HG02840 (cell line): ENCODE data around the gene LYL1.
A peak's percentile ranks its signal among the peaks of the same experiment; 100 is the strongest.

ENCODE experiments used
- ATAC-seq: cut with Tn5 transposase; IDR thresholded peaks from one replicate; pipeline ENCODE4 v1.9.1; 2021; ENCODE audit warnings: mild to moderate bottlenecking, moderate library complexity, moderate number of reproducible peaks; ENCODE audit not compliant: unreplicated experiment, low FRiP score

Gene LYL1

DNA sequence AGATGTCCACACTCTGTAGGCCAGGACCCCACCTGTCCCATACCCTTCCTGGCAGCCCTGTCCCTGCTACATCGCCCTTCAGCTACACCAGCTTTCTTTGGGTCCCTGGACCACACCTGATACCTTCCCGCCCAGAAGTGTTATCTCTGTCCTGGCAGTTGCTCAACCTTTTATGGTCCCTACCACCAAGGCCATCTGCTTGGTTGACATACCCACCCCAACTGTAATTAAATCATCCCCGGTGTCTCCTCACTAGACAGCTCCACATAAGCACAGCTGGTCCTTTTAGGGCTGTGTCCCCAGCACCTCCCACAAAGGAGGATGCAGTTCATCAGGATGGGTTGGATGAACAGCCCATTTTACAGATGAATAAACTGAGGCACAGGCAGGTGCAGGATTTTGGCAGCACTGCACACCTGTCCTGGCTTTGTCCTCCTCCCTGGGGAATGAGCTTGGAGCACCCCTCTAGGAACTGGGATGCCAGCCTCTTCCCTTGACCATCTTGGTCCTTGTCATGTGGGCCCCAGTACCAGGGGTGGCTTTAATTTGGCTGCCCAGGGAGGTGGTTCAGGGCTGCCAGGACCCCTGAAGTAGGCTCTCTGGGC lies 28.3 kb upstream of the LYL1 start:
- no peak for ATAC-seq

DNA sequence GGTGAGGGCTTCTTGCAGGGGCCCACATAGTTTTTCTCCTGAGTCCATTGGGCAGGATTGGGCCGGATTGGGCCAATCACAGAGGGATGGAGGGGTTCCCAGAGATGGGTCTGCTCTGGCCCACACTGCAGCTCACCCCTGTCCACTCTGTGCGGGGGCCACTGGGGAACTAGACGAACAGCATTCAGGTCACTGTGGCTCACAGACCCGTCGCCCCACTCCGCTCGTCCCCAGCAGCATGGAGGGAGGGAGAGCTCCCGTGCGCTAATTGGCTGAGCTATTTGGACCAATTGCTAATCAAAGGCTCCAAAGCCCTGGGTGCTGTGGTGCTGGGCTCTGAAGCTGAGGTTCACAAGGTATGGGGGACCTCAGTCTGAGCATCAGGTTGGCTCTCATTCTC lies 26.7 kb upstream of the LYL1 start:
- no peak for ATAC-seq

- no peak for ATAC-seq
Observed at GRCh38 chr19:13128583-13128982, 25.9 kb upstream of the LYL1 start.

GRCh38 chr19:13127811-13128575 lies 25.3 kb upstream of the LYL1 start:
- no peak for ATAC-seq

- ATAC-seq, result no peak
Observed at GRCh38 chr19:13127051-13127450, 24.4 kb upstream of the LYL1 start.

GRCh38 chr19:13122980-13123957 lies 20.6 kb upstream of the LYL1 start:
- no peak for ATAC-seq

- no peak for ATAC-seq
Observed at GRCh38 chr19:13122275-13122878, 19.7 kb upstream of the LYL1 start.

- no peak for ATAC-seq
Observed at GRCh38 chr19:13121551-13122274, 19.1 kb upstream of the LYL1 start.

GRCh38 chr19:13120817-13121216 lies 18.2 kb upstream of the LYL1 start:
- ATAC-seq, result no peak

- no peak for ATAC-seq
Observed at GRCh38 chr19:13120031-13120430, 17.4 kb upstream of the LYL1 start.

GRCh38 chr19:13119627-13120026 lies 17.0 kb upstream of the LYL1 start:
- ATAC-seq, result no peak

- no peak for ATAC-seq
Observed at GRCh38 chr19:13118424-13119193, 16.0 kb upstream of the LYL1 start.

GRCh38 chr19:13117772-13118423 lies 15.2 kb upstream of the LYL1 start, which contains the start of gene NACC1:
NACC1 (plus strand) TSS chr19:13118264; CDS start chr19:13135208, 16,944 bp downstream.
- ATAC-seq, result peak; percentile 71

- ATAC-seq, result no peak
Observed at GRCh38 chr19:13117176-13117771, 14.6 kb upstream of the LYL1 start.

DNA sequence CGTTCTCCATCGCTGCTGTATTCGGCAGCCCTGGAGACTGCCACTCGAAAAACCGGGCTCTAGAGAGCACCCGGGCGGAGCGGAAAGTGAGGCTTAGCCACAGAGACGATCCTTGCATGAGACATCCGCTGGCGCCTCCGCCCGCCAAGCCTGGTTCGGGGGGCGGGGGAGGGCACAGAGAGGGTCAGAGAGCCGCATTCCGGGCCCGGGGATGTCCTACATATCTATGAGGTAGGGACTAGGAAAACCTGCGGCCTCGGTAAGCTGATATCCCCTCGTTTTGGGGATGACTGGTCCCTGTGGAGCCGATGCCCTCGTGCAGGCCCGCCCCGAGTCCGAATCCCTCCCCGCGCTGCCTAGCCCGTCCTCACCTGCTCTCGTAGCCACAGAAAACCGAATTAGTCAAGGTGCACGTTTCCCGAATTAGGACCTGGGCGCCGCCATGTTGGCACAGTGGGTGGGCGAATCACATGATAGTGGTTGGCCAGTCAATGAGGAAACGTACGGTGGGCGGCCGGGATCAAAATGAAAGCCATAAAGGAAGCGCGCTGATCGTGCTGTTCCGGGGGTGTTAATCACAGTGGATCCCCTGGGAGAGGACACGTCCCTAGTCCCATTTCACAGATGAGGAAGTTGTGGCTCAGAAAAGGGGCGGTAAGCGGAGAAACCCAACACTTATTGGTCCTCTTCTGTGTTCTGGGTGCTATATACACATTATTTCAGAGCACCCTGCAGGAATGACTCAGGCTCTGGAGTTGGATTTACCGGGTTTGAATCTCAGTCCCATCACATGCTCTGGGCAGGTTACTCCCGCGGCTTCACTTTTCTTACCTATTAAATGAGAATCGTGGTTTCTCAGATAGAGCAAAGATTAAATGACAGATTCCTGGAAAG lies 13.9 kb upstream of the LYL1 start, which contains the start of gene TRMT1:
Gene TRMT1 (minus strand): TSS at position 459 of the 894 bp plus-strand sequence. CDS start 341 bp downstream, at position 118.
- ATAC-seq, result peak; percentile 60

GRCh38 chr19:13115936-13116281 lies 13.3 kb upstream of the LYL1 start:
- ATAC-seq, result no peak

- ATAC-seq, result no peak
Observed at GRCh38 chr19:13112555-13112954, 9.9 kb upstream of the LYL1 start.
